ENCODE data around the gene DDX43. TPM values are rescaled to one million over a fixed set of nuclear protein-coding genes. Genes with fewer than 3 reads are reported as not detected.
"Not testable (repeated sequence)": the region's sequence is repeated elsewhere in the genome, so short reads cannot be mapped to it uniquely, and the experiment has no call there.

DDX43 gene
- total RNA-seq, 3 donors from 2014 or later (not counting 1 experiment from before 2014, with no cell fraction given) = 1.2 to 2.6 TPM; not detected in 1

DNA sequence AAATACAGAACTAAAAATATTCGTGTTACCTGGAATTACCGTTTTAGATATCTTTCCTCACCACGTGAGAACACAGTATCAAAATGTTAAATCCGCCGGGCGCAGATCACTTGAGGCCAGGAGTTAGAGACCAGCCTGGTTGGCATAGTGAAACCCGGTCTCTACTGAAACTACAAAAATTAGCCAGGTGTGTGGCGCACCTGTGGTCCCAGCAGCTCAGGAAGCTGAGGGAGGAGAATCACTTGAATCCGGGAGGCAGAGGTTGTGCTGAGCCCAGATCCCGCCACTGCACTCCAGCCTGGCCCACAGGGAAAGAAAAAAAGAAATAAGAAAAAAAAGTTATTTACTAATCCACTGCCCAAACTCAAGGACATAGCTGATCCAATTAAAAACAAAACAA is 4.8 kb upstream of the DDX43 start:
- Mint-ChIP-seq H3K4me1 (peaks cover 15 to 24% of the 10 kb centered on the region in 2 donors), H3K36me3 (no peaks in the 10 kb centered on the region), H3K4me3 (peak overlapping the region; percentile 6), H3K27me3 (ENCODE audit: low read depth in 2 of 2) (no peaks in the 10 kb centered on the region), H3K9me3 (no peaks in the 10 kb centered on the region), H3K27ac (peak overlapping the region; percentile 80 to 90)
- Histone ChIP-seq H3K27me3 (ENCODE audit: control insufficient read depth, insufficient read depth, low read length) (no peaks in the 10 kb centered on the region), H3K36me3 (ENCODE audit: control insufficient read depth, insufficient read depth, low read length) (no peaks in the 10 kb centered on the region), H3K4me1 (ENCODE audit: control insufficient read depth, insufficient read depth, low read length) (peaks cover 18% of the 10 kb centered on the region), H3K9me3 (ENCODE audit: control insufficient read depth, insufficient read depth, low read length) (no peaks in the 10 kb centered on the region), H3K4me3 (ENCODE audit: low read length) (no peak overlapping the region), H3K27ac (ENCODE audit: low read length) (no peak overlapping the region)
- intact Hi-C loops (cut with micrococcal nuclease) = loop anchor here (2.0 to 5.0 kb wide), 2 partner anchors 32 to 63 kb away; partner anchors contain the start of gene CGAS
- no peak for ATAC-seq
- DNase-seq = no peak
- TF ChIP-seq, protein P1, sequence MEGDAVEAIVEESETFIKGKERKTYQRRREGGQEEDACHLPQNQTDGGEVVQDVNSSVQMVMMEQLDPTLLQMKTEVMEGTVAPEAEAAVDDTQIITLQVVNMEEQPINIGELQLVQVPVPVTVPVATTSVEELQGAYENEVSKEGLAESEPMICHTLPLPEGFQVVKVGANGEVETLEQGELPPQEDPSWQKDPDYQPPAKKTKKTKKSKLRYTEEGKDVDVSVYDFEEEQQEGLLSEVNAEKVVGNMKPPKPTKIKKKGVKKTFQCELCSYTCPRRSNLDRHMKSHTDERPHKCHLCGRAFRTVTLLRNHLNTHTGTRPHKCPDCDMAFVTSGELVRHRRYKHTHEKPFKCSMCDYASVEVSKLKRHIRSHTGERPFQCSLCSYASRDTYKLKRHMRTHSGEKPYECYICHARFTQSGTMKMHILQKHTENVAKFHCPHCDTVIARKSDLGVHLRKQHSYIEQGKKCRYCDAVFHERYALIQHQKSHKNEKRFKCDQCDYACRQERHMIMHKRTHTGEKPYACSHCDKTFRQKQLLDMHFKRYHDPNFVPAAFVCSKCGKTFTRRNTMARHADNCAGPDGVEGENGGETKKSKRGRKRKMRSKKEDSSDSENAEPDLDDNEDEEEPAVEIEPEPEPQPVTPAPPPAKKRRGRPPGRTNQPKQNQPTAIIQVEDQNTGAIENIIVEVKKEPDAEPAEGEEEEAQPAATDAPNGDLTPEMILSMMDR (IDR thresholded peaks at IDR 0.05) = no peak
- 76% methylated on average over 10 of the region's 10 CpGs for WGBS (ENCODE audit: insufficient coverage)

DNA sequence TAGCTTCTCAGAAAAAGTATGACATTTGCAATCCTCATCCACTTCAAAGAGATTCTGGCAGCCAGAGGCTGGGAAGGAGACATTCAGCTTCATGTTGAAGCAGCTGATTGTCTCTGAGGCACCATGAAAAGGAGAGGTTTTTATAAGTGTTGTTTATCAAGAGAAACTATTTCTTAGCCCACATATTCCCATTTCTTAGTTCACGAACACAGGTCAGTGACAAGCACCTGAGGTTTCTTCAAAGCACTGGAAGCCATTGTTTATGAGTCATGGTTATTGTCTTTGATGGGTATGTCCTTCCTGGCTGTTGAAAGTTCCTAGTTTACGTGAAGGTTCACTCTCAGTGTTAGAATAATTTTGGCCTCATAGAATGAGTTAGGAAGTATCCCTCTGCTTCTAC is 3.0 kb upstream of the DDX43 start:
- intact Hi-C loops (cut with micrococcal nuclease) = no loop called here
- no peaks in the 10 kb centered on the region for H3K9me3 ChIP-seq (ENCODE audit: control insufficient read depth, insufficient read depth, low read length)
- DNase-seq (peak in 1 of 2 donors; percentile 26), ATAC-seq (no peak)
- no peak overlapping the region for H3K27ac ChIP-seq (ENCODE audit: low read length)
- no peaks in the 10 kb centered on the region for H3K27me3 ChIP-seq (ENCODE audit: control insufficient read depth, insufficient read depth, low read length)
- TF ChIP-seq, protein P1 (IDR thresholded peaks at IDR 0.05) = no peak
- H3K4me3 Mint-ChIP-seq = no peak overlapping the region
- H3K4me3 ChIP-seq (ENCODE audit: low read length) = no peak overlapping the region
- 89% methylated on average over 1 of the region's 2 CpGs for WGBS (ENCODE audit: insufficient coverage)
- H3K36me3 ChIP-seq (ENCODE audit: control insufficient read depth, insufficient read depth, low read length) = no peaks in the 10 kb centered on the region
- H3K4me1 ChIP-seq (ENCODE audit: control insufficient read depth, insufficient read depth, low read length) = peaks cover 18% of the 10 kb centered on the region
- H3K27ac Mint-ChIP-seq = peak overlapping the region; percentile 39 to 71
- H3K36me3 Mint-ChIP-seq = no peaks in the 10 kb centered on the region
- H3K4me1 Mint-ChIP-seq = peaks cover 17 to 26% of the 10 kb centered on the region in 2 donors
- no peaks in the 10 kb centered on the region for H3K9me3 Mint-ChIP-seq
- H3K27me3 Mint-ChIP-seq (ENCODE audit: low read depth in 2 of 2) = no peaks in the 10 kb centered on the region

DNA sequence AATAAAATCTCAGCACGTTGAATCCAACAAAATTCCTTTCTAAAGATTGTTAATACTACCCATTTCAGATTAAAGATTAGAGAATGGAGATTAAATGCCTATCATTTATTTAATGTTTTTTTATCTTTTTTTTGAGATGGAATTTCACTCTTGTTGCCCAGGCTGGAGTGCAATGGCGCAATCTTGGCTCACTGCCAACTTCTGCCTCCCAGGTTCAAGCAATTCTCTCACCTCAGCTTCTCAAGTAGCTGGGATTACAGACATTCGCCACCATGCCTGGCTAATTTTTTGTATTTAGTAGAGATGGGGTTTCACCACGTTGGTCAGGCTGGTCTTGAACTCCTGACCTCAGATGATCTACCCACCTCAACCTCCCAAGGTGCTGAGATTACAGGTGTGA is 2.4 kb upstream of the DDX43 start:
- H3K9me3 ChIP-seq (ENCODE audit: control insufficient read depth, insufficient read depth, low read length); H3K9me3 Mint-ChIP-seq; DNase-seq; intact Hi-C loops (cut with micrococcal nuclease); H3K36me3 ChIP-seq (ENCODE audit: control insufficient read depth, insufficient read depth, low read length); H3K36me3 Mint-ChIP-seq; ATAC-seq; H3K27me3 Mint-ChIP-seq (ENCODE audit: low read depth in 2 of 2); H3K27ac ChIP-seq (ENCODE audit: low read length); H3K4me3 ChIP-seq (ENCODE audit: low read length); H3K4me3 Mint-ChIP-seq; H3K27ac Mint-ChIP-seq; H3K27me3 ChIP-seq (ENCODE audit: control insufficient read depth, insufficient read depth, low read length): not testable (repeated sequence)
- H3K4me1 ChIP-seq (ENCODE audit: control insufficient read depth, insufficient read depth, low read length) = peaks cover 18% of the 10 kb centered on the region
- H3K4me1 Mint-ChIP-seq = peaks cover 17 to 26% of the 10 kb centered on the region in 2 donors
- 100% methylated on average over 1 of the region's 4 CpGs for WGBS (ENCODE audit: insufficient coverage)

DNA sequence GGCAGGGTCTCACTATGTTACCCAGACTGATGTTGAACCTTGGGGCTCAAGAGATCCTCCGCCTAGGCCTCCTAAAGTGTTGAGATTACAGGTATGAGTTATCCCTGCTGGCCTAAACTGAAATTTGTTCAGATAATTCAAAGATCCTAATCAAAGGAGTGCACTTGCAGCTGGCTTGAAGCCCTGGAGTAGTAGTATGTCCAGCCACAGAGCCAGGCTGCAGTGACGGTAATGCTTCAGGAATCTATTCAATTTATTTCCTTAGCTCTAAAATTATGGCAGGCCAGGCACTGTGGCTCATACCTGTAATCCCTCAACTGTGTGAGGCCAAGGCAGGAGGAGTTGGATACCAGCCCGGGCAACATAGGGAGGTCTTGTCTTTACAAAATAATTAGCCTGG is 1.4 kb upstream of the DDX43 start:
- no peaks in the 10 kb centered on the region for H3K36me3 ChIP-seq (ENCODE audit: control insufficient read depth, insufficient read depth, low read length)
- H3K36me3 Mint-ChIP-seq = no peaks in the 10 kb centered on the region
- no peak overlapping the region for H3K27ac ChIP-seq (ENCODE audit: low read length)
- ATAC-seq = no peak
- H3K4me1 ChIP-seq (ENCODE audit: control insufficient read depth, insufficient read depth, low read length) = peaks cover 18% of the 10 kb centered on the region
- H3K27me3 ChIP-seq (ENCODE audit: control insufficient read depth, insufficient read depth, low read length) = no peaks in the 10 kb centered on the region
- no peak overlapping the region for H3K27ac Mint-ChIP-seq
- H3K4me1 Mint-ChIP-seq = peaks cover 17 to 26% of the 10 kb centered on the region in 2 donors
- H3K4me3 ChIP-seq (ENCODE audit: low read length) = no peak overlapping the region
- no peaks in the 10 kb centered on the region for H3K27me3 Mint-ChIP-seq (ENCODE audit: low read depth in 2 of 2)
- H3K4me3 Mint-ChIP-seq = peak overlapping the region; percentile 21
- 88% methylated on average over 3 of the region's 3 CpGs for WGBS (ENCODE audit: insufficient coverage)
- H3K9me3 Mint-ChIP-seq = no peaks in the 10 kb centered on the region
- H3K9me3 ChIP-seq (ENCODE audit: control insufficient read depth, insufficient read depth, low read length) = no peaks in the 10 kb centered on the region
- TF ChIP-seq, protein P1 (IDR thresholded peaks at IDR 0.05) = no peak
- DNase-seq = no peak
- intact Hi-C loops (cut with micrococcal nuclease) = no loop called here

All from natural killer cell (primary cell).